Astrocyte (in vitro differentiated cells and primary cell): ENCODE data around the gene RSAD1. TPM values are rescaled to one million over a fixed set of nuclear protein-coding genes. Genes with fewer than 3 reads are reported as not detected.

Experiments
- DNase-seq: peaks from one replicate; pipeline ENCODE4 v3.0.0-alpha.2; 2010; ENCODE audit warnings: low read depth
- FAIRE-seq: peaks from 2 replicates; lab custom pipeline; 2011; peaks lifted over from hg19 to GRCh38; lab: Jason Lieb, UNC
- H2AFZ ChIP-seq: 2 replicates; pipeline ENCODE4 v1.6.0; 2012; ENCODE audit warnings: low read depth, low read length, inconsistent platforms
- H3K27ac ChIP-seq: 2 replicates; pipeline ENCODE4 v1.5.1; 2011; ENCODE audit warnings: low read depth, low read length, inconsistent platforms
- H3K27me3 ChIP-seq: 2 replicates; pipeline ENCODE4 v1.6.0; 2011; ENCODE audit warnings: low read length, inconsistent platforms; ENCODE audit not compliant: insufficient read depth
- H3K36me3 ChIP-seq: 2 replicates; pipeline ENCODE4 v1.5.1; 2011; ENCODE audit warnings: low read length, inconsistent platforms; ENCODE audit not compliant: insufficient read depth
- H3K4me1 ChIP-seq: 2 replicates; pipeline ENCODE4 v1.5.1; 2011; ENCODE audit warnings: low read length, inconsistent platforms; ENCODE audit not compliant: insufficient read depth
- H3K4me2 ChIP-seq: 2 replicates; pipeline ENCODE4 v1.6.0; 2012; ENCODE audit warnings: low read length, inconsistent platforms
- H3K4me3 ChIP-seq: 2 replicates; pipeline ENCODE4 v1.5.1; 2011; ENCODE audit warnings: low read depth, mild to moderate bottlenecking, low read length, inconsistent platforms; ENCODE audit not compliant: insufficient read depth
- H3K79me2 ChIP-seq: 2 replicates; pipeline ENCODE4 v1.6.0; 2012; ENCODE audit warnings: mild to moderate bottlenecking, low read length, inconsistent platforms; ENCODE audit not compliant: insufficient read depth
- H3K9ac ChIP-seq: 2 replicates; pipeline ENCODE4 v1.6.0; 2012; ENCODE audit warnings: mild to moderate bottlenecking, low read length, inconsistent platforms
- H3K9me3 ChIP-seq: 2 replicates; pipeline ENCODE4 v1.5.1; 2012; ENCODE audit warnings: low read depth, mild to moderate bottlenecking, low read length, inconsistent platforms; ENCODE audit not compliant: insufficient read depth
- H4K20me1 ChIP-seq: 2 replicates; pipeline ENCODE4 v1.6.0; 2012; ENCODE audit warnings: low read length, inconsistent platforms; ENCODE audit not compliant: insufficient read depth
- H3K27ac Mint-ChIP-seq: one replicate; pipeline ENCODE4 v1.8.0; 2021; ENCODE audit warnings: mild to moderate bottlenecking, mixed read lengths; ENCODE audit not compliant: unreplicated experiment
- H3K27me3 Mint-ChIP-seq: one replicate; pipeline ENCODE4 v1.8.0; 2021; ENCODE audit warnings: low read depth, mixed read lengths; ENCODE audit not compliant: unreplicated experiment
- H3K36me3 Mint-ChIP-seq: one replicate; pipeline ENCODE4 v1.8.0; 2021; ENCODE audit warnings: low read depth, mixed read lengths; ENCODE audit not compliant: unreplicated experiment
- H3K4me1 Mint-ChIP-seq: one replicate; pipeline ENCODE4 v1.8.0; 2021; ENCODE audit warnings: low read depth, mixed read lengths; ENCODE audit not compliant: unreplicated experiment
- H3K4me3 Mint-ChIP-seq: one replicate; pipeline ENCODE4 v1.8.0; 2021; ENCODE audit warnings: mild to moderate bottlenecking, moderate library complexity, mixed read lengths; ENCODE audit not compliant: unreplicated experiment
- H3K9me3 Mint-ChIP-seq: one replicate; pipeline ENCODE4 v1.8.0; 2021; ENCODE audit warnings: mild to moderate bottlenecking, mixed read lengths; ENCODE audit not compliant: unreplicated experiment
- CTCF ChIP-seq: IDR thresholded peaks from 2 replicates; pipeline ENCODE4 v1.5.1; 2011; ENCODE audit warnings: low read depth, mild to moderate bottlenecking, inconsistent platforms, low read length, moderate library complexity; ENCODE audit not compliant: insufficient read depth
- EZH2 ChIP-seq: IDR thresholded peaks from 2 replicates; pipeline ENCODE4 v1.6.1; 2012; ENCODE audit warnings: mild to moderate bottlenecking, low read length, inconsistent platforms; ENCODE audit not compliant: insufficient read depth
- total RNA-seq: library from RNA; stranded (reverse); gene quantifications from 2 replicates; pipeline ENCODE4 v1.2.1, GENCODE V29; 2021

The RSAD1 gene
- total RNA-seq, 1 donor from 2014 or later, result 18.8 TPM

- no peak overlapping the region for H3K27ac ChIP-seq
- Mint-ChIP-seq H3K9me3 (no peaks in the 10 kb centered on the region), H3K4me1 (peaks cover 11% of the 10 kb centered on the region), H3K27me3 (peaks cover 11% of the 10 kb centered on the region), H3K36me3 (no peaks in the 10 kb centered on the region), H3K4me3 (no peak overlapping the region), H3K27ac (no peak overlapping the region)
- no peak for DNase-seq
- H3K4me3 ChIP-seq, result no peak overlapping the region
- no peaks in the 10 kb centered on the region for H3K27me3 ChIP-seq
- no peak overlapping the region for H3K4me2 ChIP-seq
- H3K79me2 ChIP-seq, result no peaks in the 10 kb centered on the region
- FAIRE-seq, result no peak
- TF ChIP-seq EZH2, result no peak
- no peak for TF ChIP-seq CTCF
- no peak overlapping the region for H2AFZ ChIP-seq
- H4K20me1 ChIP-seq, result no peaks in the 10 kb centered on the region
- H3K9ac ChIP-seq, result no peak overlapping the region
- no peaks in the 10 kb centered on the region for H3K9me3 ChIP-seq
- peaks cover 7% of the 10 kb centered on the region for H3K4me1 ChIP-seq
- no peaks in the 10 kb centered on the region for H3K36me3 ChIP-seq
These were observed 27.0 kb downstream of the RSAD1 start for GRCh38 chr17:50505591-50506130.

- Mint-ChIP-seq H3K27ac (no peak overlapping the region), H3K9me3 (no peaks in the 10 kb centered on the region), H3K4me1 (peaks cover 16% of the 10 kb centered on the region), H3K27me3 (peaks cover 11% of the 10 kb centered on the region), H3K4me3 (no peak overlapping the region), H3K36me3 (no peaks in the 10 kb centered on the region)
- FAIRE-seq (no peak), DNase-seq (no peak)
- Histone ChIP-seq H3K27ac (no peak overlapping the region), H3K4me3 (no peak overlapping the region), H3K27me3 (no peaks in the 10 kb centered on the region), H3K36me3 (no peaks in the 10 kb centered on the region), H2AFZ (no peak overlapping the region), H3K9me3 (no peaks in the 10 kb centered on the region), H3K79me2 (no peaks in the 10 kb centered on the region), H4K20me1 (no peaks in the 10 kb centered on the region), H3K9ac (no peak overlapping the region), H3K4me2 (no peak overlapping the region), H3K4me1 (peaks cover 7% of the 10 kb centered on the region)
- TF ChIP-seq EZH2, result no peak
- no peak for TF ChIP-seq CTCF
These were observed 27.6 kb downstream of the RSAD1 start for GRCh38 chr17:50506298-50506697.

- no peaks in the 10 kb centered on the region for H3K9me3 Mint-ChIP-seq
- Histone ChIP-seq H3K27me3 (no peaks in the 10 kb centered on the region), H3K4me1 (peaks cover 7% of the 10 kb centered on the region), H3K27ac (peak within 1 kb of the TSS; percentile 38), H3K9me3 (no peaks in the 10 kb centered on the region), H3K9ac (peak within 1 kb of the TSS; percentile 64), H4K20me1 (no peaks in the 10 kb centered on the region), H3K79me2 (no peaks in the 10 kb centered on the region), H3K4me3 (peak within 1 kb of the TSS; percentile 49), H2AFZ (peak within 1 kb of the TSS; percentile 97), H3K36me3 (no peaks in the 10 kb centered on the region), H3K4me2 (peak within 1 kb of the TSS; percentile 81)
- H3K27ac Mint-ChIP-seq, result peak within 1 kb of the TSS; percentile 91
- DNase-seq (peak; percentile 58), FAIRE-seq (no peak)
- no peak for TF ChIP-seq CTCF
- peaks cover 18% of the 10 kb centered on the region for H3K4me1 Mint-ChIP-seq
- H3K27me3 Mint-ChIP-seq, result peaks cover 5% of the 10 kb centered on the region
- peak within 1 kb of the TSS; percentile 81 for H3K4me3 Mint-ChIP-seq
- no peaks in the 10 kb centered on the region for H3K36me3 Mint-ChIP-seq
These were observed 29.4 kb downstream of the RSAD1 start, which contains the start of gene MYCBPAP for GRCh38 chr17:50507871-50508572. TSS of gene MYCBPAP (plus strand) at chr17:50508439. CDS start at chr17:50508675, 236 bp downstream.
